GM18861 (cell line): ENCODE measurements around the gene CD44.

Source experiments
- ATAC-seq: cut with Tn5 transposase; IDR thresholded peaks from one replicate; pipeline ENCODE4 v1.9.1; 2021; ENCODE audit not compliant: unreplicated experiment

CD44 gene

GRCh38 chr11:35111161-35112055 lies 27.6 kb upstream of the CD44 start:
- ATAC-seq, result no peak

- ATAC-seq, result no peak
These were observed 26.7 kb upstream of the CD44 start for GRCh38 chr11:35112056-35112845.

GRCh38 chr11:35112846-35113105 lies 26.2 kb upstream of the CD44 start:
- no peak for ATAC-seq

GRCh38 chr11:35114906-35115687 lies 23.9 kb upstream of the CD44 start:
- ATAC-seq, result peak; percentile 50

GRCh38 chr11:35115688-35116030 lies 23.3 kb upstream of the CD44 start:
- no peak for ATAC-seq

GRCh38 chr11:35116245-35116644 lies 22.7 kb upstream of the CD44 start:
- ATAC-seq, result no peak

- ATAC-seq, result no peak
These were observed 22.0 kb upstream of the CD44 start for GRCh38 chr11:35116762-35117640.

- ATAC-seq, result peak; percentile 48
These were observed 20.1 kb upstream of the CD44 start for GRCh38 chr11:35118906-35119305.

- no peak for ATAC-seq
These were observed 17.6 kb upstream of the CD44 start for GRCh38 chr11:35121326-35121865.

- no peak for ATAC-seq
These were observed 16.7 kb upstream of the CD44 start for GRCh38 chr11:35122308-35122707.

GRCh38 chr11:35126000-35126878 lies 12.7 kb upstream of the CD44 start:
- peak; percentile 53 for ATAC-seq

- ATAC-seq, result no peak
These were observed 11.9 kb upstream of the CD44 start for GRCh38 chr11:35126879-35127581.

GRCh38 chr11:35127619-35128018 lies 11.4 kb upstream of the CD44 start:
- ATAC-seq, result no peak

GRCh38 chr11:35131094-35131493 lies 7.9 kb upstream of the CD44 start:
- ATAC-seq, result no peak

- ATAC-seq, result no peak
These were observed 7.1 kb upstream of the CD44 start for GRCh38 chr11:35131886-35132285.

GRCh38 chr11:35133656-35134055 lies 5.3 kb upstream of the CD44 start:
- no peak for ATAC-seq

GRCh38 chr11:35134403-35135148 lies 4.4 kb upstream of the CD44 start:
- no peak for ATAC-seq

- ATAC-seq, result no peak
These were observed 3.7 kb upstream of the CD44 start for GRCh38 chr11:35135222-35135621.
